Caco-2 (cell line): ENCODE measurements around the gene REV3L. TPM values are rescaled to one million over a fixed set of nuclear protein-coding genes. Genes with fewer than 3 reads are reported as not detected.
A peak's percentile ranks its signal among the peaks of the same experiment; 100 is the strongest.

Experiments
- BruUV-seq: library from RNA; stranded (reverse); fragments of 400-500 nt; replicated peaks from 2 replicates; lab custom pipeline; 2021; lab: Mats Ljungman, UMichigan
- CTCF ChIA-PET: fragments of 300-600 bp; sonication (Branson Sonifier 250); formaldehyde crosslinking; loops from one replicate; lab custom pipeline; 2022; ENCODE audit warnings: antibody characterized with exemption; lab: Charles Lee
- POLR2A ChIA-PET: fragments of 300-600 bp; sonication (Branson Sonifier 250); formaldehyde crosslinking; loops from one replicate; lab custom pipeline; 2022; ENCODE audit warnings: antibody characterized with exemption; lab: Charles Lee
- DNase-seq, 2 experiments: peaks; one replicate each; pipeline versions ENCODE4 v3.0.0 to v3.0.0-alpha.2; 2020 to 2022
- H3K27me3 ChIP-seq: replicated peaks from 2 replicates; pipeline ENCODE4 v1.6.0; 2011; ENCODE audit warnings: low read length; ENCODE audit not compliant: control insufficient read depth, insufficient read depth
- H3K36me3 ChIP-seq: 2 replicates; pipeline ENCODE4 v1.5.1; 2011; ENCODE audit warnings: low read length; ENCODE audit not compliant: control insufficient read depth, insufficient read depth
- H3K4me1 ChIP-seq: fragments of 250-450 bp; sonication (Bioruptor Pico); 2 replicates; pipeline ENCODE4 v1.5.1; 2020; ENCODE audit warnings: mild to moderate bottlenecking
- H3K4me3 ChIP-seq: 2 replicates; pipeline ENCODE4 v1.5.1; 2011; ENCODE audit warnings: low read depth, mild to moderate bottlenecking, control low read depth, low read length
- H3K9me3 ChIP-seq: fragments of 250-450 bp; sonication (Bioruptor Pico); 2 replicates; pipeline ENCODE4 v1.5.1; 2020; ENCODE audit warnings: mild to moderate bottlenecking, moderate library complexity
- H3K27ac Mint-ChIP-seq: one replicate; pipeline ENCODE4 v1.8.0; 2022; ENCODE audit warnings: mixed read lengths; ENCODE audit not compliant: unreplicated experiment
- H3K27me3 Mint-ChIP-seq: one replicate; pipeline ENCODE4 v1.8.0; 2022; ENCODE audit warnings: mixed read lengths; ENCODE audit not compliant: insufficient read depth, unreplicated experiment
- H3K36me3 Mint-ChIP-seq: one replicate; pipeline ENCODE4 v1.8.0; 2022; ENCODE audit warnings: mild to moderate bottlenecking, mixed read lengths; ENCODE audit not compliant: insufficient read depth, unreplicated experiment
- H3K4me1 Mint-ChIP-seq: one replicate; pipeline ENCODE4 v1.8.0; 2022; ENCODE audit warnings: low read depth, mixed read lengths; ENCODE audit not compliant: unreplicated experiment
- H3K4me3 Mint-ChIP-seq: one replicate; pipeline ENCODE4 v1.8.0; 2022; ENCODE audit warnings: mild to moderate bottlenecking, moderate library complexity, mixed read lengths; ENCODE audit not compliant: unreplicated experiment
- H3K9me3 Mint-ChIP-seq: one replicate; pipeline ENCODE4 v1.8.0; 2022; ENCODE audit warnings: mixed read lengths; ENCODE audit not compliant: unreplicated experiment
- intact Hi-C: fragments of 100-400 bp; cut with micrococcal nuclease; formaldehyde crosslinking; loops from one replicate; pipeline ENCODE4 v1.10.0; 2022; ENCODE audit not compliant: unreplicated experiment
- total RNA-seq: library from RNA; stranded (reverse); gene quantifications from 2 replicates; pipeline ENCODE4 v1.2.3, GENCODE V29; 2022
- TF ChIP-seq, protein P1 (sequence below), 2 experiments: fragments of 200-600 bp in 1 of 2; IDR thresholded peaks; 1 replicate in 1 of 2; 2 replicates in 1 of 2; pipeline versions ENCODE4 v1.5.1 to v1.8.0; 2011 to 2022; ENCODE audit warnings: antibody characterized with exemption in 1 of 2, control low read depth in 1 of 2, inconsistent platforms in 1 of 2, low read depth in 1 of 2, low read length in 1 of 2, mild to moderate bottlenecking in 1 of 2, moderate library complexity in 1 of 2; ENCODE audit not compliant: insufficient read depth in 1 of 2, severe bottlenecking in 1 of 2, unreplicated experiment in 1 of 2

REV3L gene
- total RNA-seq, 1 experiment from 2014 or later = 22.2 TPM

DNA sequence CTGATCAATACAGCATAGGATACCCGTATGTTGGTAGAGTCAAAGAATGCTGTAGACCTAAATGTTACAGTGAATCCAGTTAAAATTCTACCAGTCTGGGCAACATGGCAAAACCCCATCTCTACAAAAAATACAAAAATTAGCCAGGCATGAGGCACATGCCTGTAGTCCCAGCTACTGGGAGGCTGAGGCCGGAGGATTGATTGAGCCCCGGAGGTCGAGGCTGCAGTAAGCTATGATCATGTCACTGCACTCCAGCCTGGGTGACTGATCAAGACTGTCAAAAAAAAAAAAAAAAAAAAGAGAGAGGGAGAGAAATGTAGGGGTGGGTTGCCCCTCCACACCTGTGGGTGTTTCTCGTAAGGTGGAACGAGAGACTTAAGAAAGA, 228.2 kb downstream of the REV3L start:
- CTCF ChIA-PET = no interaction called here
- peak overlapping the region; percentile 64 for H3K27ac Mint-ChIP-seq
- H3K27me3 Mint-ChIP-seq = no peaks in the 10 kb centered on the region

DNA sequence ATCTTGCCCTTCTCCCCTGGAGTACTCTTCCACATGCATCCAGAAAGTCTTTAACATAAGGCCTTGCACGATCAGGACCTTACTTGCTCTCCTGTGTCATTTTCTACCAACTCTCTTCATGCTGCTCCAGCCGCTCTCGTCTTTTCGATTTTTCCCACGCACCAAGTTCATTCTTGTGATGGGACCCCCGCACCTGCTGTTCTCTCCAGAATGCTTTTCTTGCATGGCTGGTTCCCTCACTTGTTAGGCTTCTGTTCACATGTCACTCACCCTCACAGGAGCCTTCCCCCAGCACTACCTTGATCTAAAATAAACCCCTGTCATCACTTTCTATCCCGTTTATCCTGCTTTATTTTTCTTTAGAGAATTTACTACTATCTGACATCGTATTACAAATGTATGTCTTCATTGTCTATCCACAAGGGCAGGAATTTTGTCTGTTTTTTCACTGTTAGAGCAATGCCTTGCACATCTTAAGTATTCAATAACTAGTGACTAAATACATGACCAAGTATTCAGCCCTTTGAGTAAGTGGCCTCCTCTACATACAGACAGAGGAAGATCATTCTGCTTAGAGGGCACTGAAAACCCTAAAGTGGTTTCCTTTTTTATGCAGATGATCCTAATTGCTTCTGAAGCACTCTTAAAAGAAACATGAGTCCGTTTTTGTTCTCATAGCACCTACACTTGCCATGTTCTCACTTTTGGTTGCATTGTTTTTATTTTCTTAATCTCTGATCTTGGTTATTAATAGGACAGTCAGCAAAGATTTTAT, 228.8 kb downstream of the REV3L start:
- CTCF ChIA-PET = no interaction called here
- no peak overlapping the region for H3K4me3 Mint-ChIP-seq
- no peak overlapping the region for H3K27ac Mint-ChIP-seq

More for the DNA sequence above, 228.2 kb downstream of the REV3L start:
- peaks cover 13% of the 10 kb centered on the region for H3K4me1 ChIP-seq
- no peak for DNase-seq
- no peaks in the 10 kb centered on the region for H3K9me3 Mint-ChIP-seq
- peaks cover 9% of the 10 kb centered on the region for H3K36me3 Mint-ChIP-seq
- H3K4me3 ChIP-seq = no peak overlapping the region
- intact Hi-C loops = loop anchor here (5.0 kb wide), 3 partner anchors 68 to 727 kb away; no protein-coding TSS in a partner anchor
- no peaks in the 10 kb centered on the region for H3K9me3 ChIP-seq
- H3K4me1 Mint-ChIP-seq = peaks cover 13% of the 10 kb centered on the region
- BruUV-seq = no TSS peak
- TF ChIP-seq, protein P1, sequence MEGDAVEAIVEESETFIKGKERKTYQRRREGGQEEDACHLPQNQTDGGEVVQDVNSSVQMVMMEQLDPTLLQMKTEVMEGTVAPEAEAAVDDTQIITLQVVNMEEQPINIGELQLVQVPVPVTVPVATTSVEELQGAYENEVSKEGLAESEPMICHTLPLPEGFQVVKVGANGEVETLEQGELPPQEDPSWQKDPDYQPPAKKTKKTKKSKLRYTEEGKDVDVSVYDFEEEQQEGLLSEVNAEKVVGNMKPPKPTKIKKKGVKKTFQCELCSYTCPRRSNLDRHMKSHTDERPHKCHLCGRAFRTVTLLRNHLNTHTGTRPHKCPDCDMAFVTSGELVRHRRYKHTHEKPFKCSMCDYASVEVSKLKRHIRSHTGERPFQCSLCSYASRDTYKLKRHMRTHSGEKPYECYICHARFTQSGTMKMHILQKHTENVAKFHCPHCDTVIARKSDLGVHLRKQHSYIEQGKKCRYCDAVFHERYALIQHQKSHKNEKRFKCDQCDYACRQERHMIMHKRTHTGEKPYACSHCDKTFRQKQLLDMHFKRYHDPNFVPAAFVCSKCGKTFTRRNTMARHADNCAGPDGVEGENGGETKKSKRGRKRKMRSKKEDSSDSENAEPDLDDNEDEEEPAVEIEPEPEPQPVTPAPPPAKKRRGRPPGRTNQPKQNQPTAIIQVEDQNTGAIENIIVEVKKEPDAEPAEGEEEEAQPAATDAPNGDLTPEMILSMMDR (IDR thresholded peaks at IDR 0.05; ENCODE audit: insufficient read depth in 1 of 2, low read depth in 1 of 2, low read length in 1 of 2, severe bottlenecking in 1 of 2, unreplicated experiment in 1 of 2) = no peak
- no peaks in the 10 kb centered on the region for H3K27me3 ChIP-seq
- peak overlapping the region; percentile 45 for H3K4me3 Mint-ChIP-seq
- POLR2A ChIA-PET = no interaction called here
- no peaks in the 10 kb centered on the region for H3K36me3 ChIP-seq

DNA sequence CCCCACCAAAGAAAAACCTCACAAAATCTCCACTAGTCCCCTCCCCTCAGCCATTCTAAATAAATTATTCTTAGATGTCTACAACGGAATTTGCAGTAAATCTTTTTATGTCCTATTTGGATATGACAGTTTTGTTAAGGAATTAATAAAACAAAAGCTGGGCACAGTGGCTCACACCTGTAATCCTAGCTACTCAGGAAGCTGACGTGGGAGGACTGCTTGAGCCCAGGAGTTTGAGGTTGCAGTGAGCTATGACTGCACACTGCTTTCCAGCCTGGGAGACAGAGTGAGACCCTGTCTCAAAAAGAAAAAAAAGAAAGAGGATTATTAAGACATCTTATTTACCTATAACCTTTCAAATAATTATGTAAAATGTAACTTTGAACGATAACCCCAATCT, 230.3 kb downstream of the REV3L start:
- intact Hi-C loops = no loop called here
- POLR2A ChIA-PET = no interaction called here
- Histone ChIP-seq H3K4me3 (no peak overlapping the region), H3K4me1 (peaks cover 13% of the 10 kb centered on the region), H3K27me3 (no peaks in the 10 kb centered on the region), H3K36me3 (no peaks in the 10 kb centered on the region), H3K9me3 (no peaks in the 10 kb centered on the region)
- H3K9me3 Mint-ChIP-seq = no peaks in the 10 kb centered on the region
- H3K4me1 Mint-ChIP-seq = peaks cover 4% of the 10 kb centered on the region
- H3K36me3 Mint-ChIP-seq = no peaks in the 10 kb centered on the region
- DNase-seq = no peak
- no TSS peak for BruUV-seq
- TF ChIP-seq, protein P1 (IDR thresholded peaks at IDR 0.05; ENCODE audit: insufficient read depth in 1 of 2, low read depth in 1 of 2, low read length in 1 of 2, severe bottlenecking in 1 of 2, unreplicated experiment in 1 of 2) = no peak
- no peaks in the 10 kb centered on the region for H3K27me3 Mint-ChIP-seq
- H3K27ac Mint-ChIP-seq = no peak overlapping the region
- CTCF ChIA-PET = no interaction called here
- H3K4me3 Mint-ChIP-seq = no peak overlapping the region

More for the DNA sequence above, 228.8 kb downstream of the REV3L start:
- no peaks in the 10 kb centered on the region for H3K27me3 ChIP-seq
- H3K4me3 ChIP-seq = no peak overlapping the region
- TF ChIP-seq, protein P1 (IDR thresholded peaks at IDR 0.05; ENCODE audit: insufficient read depth in 1 of 2, low read depth in 1 of 2, low read length in 1 of 2, severe bottlenecking in 1 of 2, unreplicated experiment in 1 of 2) = no peak
- peaks cover 13% of the 10 kb centered on the region for H3K4me1 Mint-ChIP-seq
- H3K9me3 Mint-ChIP-seq = no peaks in the 10 kb centered on the region
- no peaks in the 10 kb centered on the region for H3K27me3 Mint-ChIP-seq
- BruUV-seq = no TSS peak
- H3K4me1 ChIP-seq = peaks cover 13% of the 10 kb centered on the region
- H3K9me3 ChIP-seq = no peaks in the 10 kb centered on the region
- POLR2A ChIA-PET = no interaction called here
- H3K36me3 ChIP-seq = no peaks in the 10 kb centered on the region
- peaks cover 5% of the 10 kb centered on the region for H3K36me3 Mint-ChIP-seq
- DNase-seq = no peak
- intact Hi-C loops = no loop called here
